ENCODE results near the gene PDLIM3. TPM values are rescaled to one million over a fixed set of nuclear protein-coding genes. Genes with fewer than 3 reads are reported as not detected.

PDLIM3 gene
- total RNA-seq, 1 experiment from 2014 or later, result 3.3 TPM

- H3K4me3 ChIP-seq, result no peak overlapping the region
- no peaks in the 10 kb centered on the region for H3K79me2 ChIP-seq (ENCODE audit: low read depth)
- no peak overlapping the region for H3K27ac ChIP-seq
- H3F3A ChIP-seq (ENCODE audit: insufficient read depth, low read depth), result no peaks in the 10 kb centered on the region
- no peaks in the 10 kb centered on the region for H4K20me1 ChIP-seq (ENCODE audit: insufficient read depth)
- no peak for DNase-seq
- no peaks in the 10 kb centered on the region for H3K27me3 ChIP-seq (ENCODE audit: insufficient read depth, low read depth)
- no peak overlapping the region for H3K4me2 ChIP-seq
- H3K36me3 ChIP-seq (ENCODE audit: low read depth), result no peaks in the 10 kb centered on the region
- BruUV-seq (replicated peaks), result no TSS peak
- intact Hi-C loops (cut with micrococcal nuclease; ENCODE audit: unreplicated experiment), result no loop called here
- no peaks in the 10 kb centered on the region for H3K9me2 ChIP-seq (ENCODE audit: insufficient read depth)
- H3K4me1 ChIP-seq (replicated peaks; ENCODE audit: insufficient read depth), result no peaks in the 10 kb centered on the region
- ChIA-PET CTCF (no interaction called here), POLR2A (ENCODE audit: unreplicated experiment) (no interaction called here)
- TF ChIP-seq EZH2 (IDR thresholded peaks at IDR 0.05; ENCODE audit: low read depth), result no peak
- no peak for TF ChIP-seq CTCF (conservative IDR thresholded peaks at IDR 0.05)
- no peak overlapping the region for H2AFZ ChIP-seq
- no peaks in the 10 kb centered on the region for H3K9me3 ChIP-seq (ENCODE audit: insufficient read depth, low read depth)
These were observed 4.7 kb upstream of the PDLIM3 start for GRCh38 chr4:185540040-185540439.

- ChIA-PET POLR2A (ENCODE audit: unreplicated experiment) (no interaction called here), CTCF (no interaction called here)
- TF ChIP-seq EZH2 (IDR thresholded peaks at IDR 0.05; ENCODE audit: low read depth) (no peak), CTCF (conservative IDR thresholded peaks at IDR 0.05) (no peak)
- DNase-seq, result no peak
- H3K4me2 ChIP-seq, result no peak overlapping the region
- H2AFZ ChIP-seq, result no peak overlapping the region
- no peaks in the 10 kb centered on the region for H3K27me3 ChIP-seq (ENCODE audit: insufficient read depth, low read depth)
- H4K20me1 ChIP-seq (ENCODE audit: insufficient read depth), result no peaks in the 10 kb centered on the region
- H3K9me3 ChIP-seq (ENCODE audit: insufficient read depth, low read depth), result no peaks in the 10 kb centered on the region
- no peaks in the 10 kb centered on the region for H3K9me2 ChIP-seq (ENCODE audit: insufficient read depth)
- no peaks in the 10 kb centered on the region for H3K36me3 ChIP-seq (ENCODE audit: low read depth)
- H3K27ac ChIP-seq, result no peak overlapping the region
- BruUV-seq (replicated peaks), result no TSS peak
- H3K79me2 ChIP-seq (ENCODE audit: low read depth), result no peaks in the 10 kb centered on the region
- no peaks in the 10 kb centered on the region; the same call in 1 of the 2 replicates for H3F3A ChIP-seq (ENCODE audit: insufficient read depth, low read depth)
- H3K4me3 ChIP-seq, result no peak overlapping the region
- intact Hi-C loops (cut with micrococcal nuclease; ENCODE audit: unreplicated experiment), result no loop called here
- H3K4me1 ChIP-seq (replicated peaks; ENCODE audit: insufficient read depth), result no peaks in the 10 kb centered on the region
These were observed 3.5 kb upstream of the PDLIM3 start for GRCh38 chr4:185538806-185539205.

- Histone ChIP-seq H3F3A (ENCODE audit: insufficient read depth, low read depth) (no peaks in the 10 kb centered on the region; the same call in 1 of the 2 replicates), H2AFZ (no peak overlapping the region), H3K4me2 (peak overlapping the region; percentile 84; the same call in 1 of the 2 replicates), H4K20me1 (ENCODE audit: insufficient read depth) (no peaks in the 10 kb centered on the region), H3K79me2 (ENCODE audit: low read depth) (no peaks in the 10 kb centered on the region), H3K9me2 (ENCODE audit: insufficient read depth) (no peaks in the 10 kb centered on the region), H3K27me3 (ENCODE audit: insufficient read depth, low read depth) (no peaks in the 10 kb centered on the region), H3K9me3 (ENCODE audit: insufficient read depth, low read depth) (no peaks in the 10 kb centered on the region), H3K4me1 (replicated peaks; ENCODE audit: insufficient read depth) (no peaks in the 10 kb centered on the region), H3K36me3 (ENCODE audit: low read depth) (no peaks in the 10 kb centered on the region), H3K4me3 (no peak overlapping the region), H3K27ac (no peak overlapping the region)
- CTCF ChIA-PET, result no interaction called here
- TF ChIP-seq EZH2 (IDR thresholded peaks at IDR 0.05; ENCODE audit: low read depth) (no peak), CTCF (conservative IDR thresholded peaks at IDR 0.05) (no peak)
- DNase-seq, result no peak
- no TSS peak for BruUV-seq (replicated peaks)
- POLR2A ChIA-PET (ENCODE audit: unreplicated experiment), result interaction anchor here (0.5 to 1.0 kb wide), 2 partner anchors 24 to 1150 kb away, joined by 3 read pairs; no protein-coding TSS in a partner anchor
- intact Hi-C loops (cut with micrococcal nuclease; ENCODE audit: unreplicated experiment), result no loop called here
These were observed 1.1 kb upstream of the PDLIM3 start for GRCh38 chr4:185536411-185536709.
